CD4-positive, alpha-beta T cell treated with Interleukin-6 for 4 hours (primary cell): Measurements from ENCODE around the gene MORN5.
"Not testable (repeated sequence)": the region's sequence is repeated elsewhere in the genome, so short reads cannot be mapped to it uniquely, and the experiment has no call there.

ENCODE experiments used
- DNase-seq: peaks from one replicate; pipeline ENCODE4 v3.0.0-alpha.2; 2020; ENCODE audit warnings: mixed read lengths

The MORN5 gene

GRCh38 chr9:122159026-122159924 is at the start of gene MORN5, which contains the start of gene NDUFA8:
MORN5 (plus strand) TSS chr9:122159908; CDS start chr9:122159973, 65 bp downstream.
NDUFA8 (minus strand) TSS chr9:122159779; CDS start chr9:122159677, 102 bp downstream.
- peak; percentile 97 for DNase-seq

GRCh38 chr9:122110100-122110833 is 49.4 kb upstream of the MORN5 start:
- no peak for DNase-seq

- no peak for DNase-seq
These were observed 48.2 kb upstream of the MORN5 start for GRCh38 chr9:122111413-122112085.

GRCh38 chr9:122112238-122112637 is 47.5 kb upstream of the MORN5 start:
- no peak for DNase-seq

- DNase-seq, result no peak
These were observed 46.1 kb upstream of the MORN5 start for GRCh38 chr9:122113574-122113973.

GRCh38 chr9:122115176-122116035 is 44.3 kb upstream of the MORN5 start:
- no peak for DNase-seq

GRCh38 chr9:122116040-122116439 is 43.7 kb upstream of the MORN5 start:
- no peak for DNase-seq

GRCh38 chr9:122116448-122117173 is 43.1 kb upstream of the MORN5 start:
- no peak for DNase-seq

- not testable (repeated sequence) for DNase-seq
These were observed 42.5 kb upstream of the MORN5 start for GRCh38 chr9:122117241-122117640.

GRCh38 chr9:122118343-122119165 is 41.2 kb upstream of the MORN5 start:
- DNase-seq, result no peak

- no peak for DNase-seq
These were observed 40.6 kb upstream of the MORN5 start for GRCh38 chr9:122119166-122119521.

- no peak for DNase-seq
These were observed 40.0 kb upstream of the MORN5 start for GRCh38 chr9:122119721-122120120.

GRCh38 chr9:122120316-122121071 is 39.2 kb upstream of the MORN5 start:
- DNase-seq, result no peak

GRCh38 chr9:122121391-122121790 is 38.3 kb upstream of the MORN5 start:
- DNase-seq, result no peak

GRCh38 chr9:122121931-122122330 is 37.8 kb upstream of the MORN5 start:
- no peak for DNase-seq

GRCh38 chr9:122122468-122122867 is 37.2 kb upstream of the MORN5 start:
- DNase-seq, result no peak

GRCh38 chr9:122122903-122123632 is 36.6 kb upstream of the MORN5 start:
- DNase-seq, result peak; percentile 74

GRCh38 chr9:122124048-122124447 is 35.7 kb upstream of the MORN5 start:
- no peak for DNase-seq

- no peak for DNase-seq
These were observed 35.2 kb upstream of the MORN5 start for GRCh38 chr9:122124528-122124927.
